HEK293 (cell line): Measurements from ENCODE around the gene OR1D5.

Experiments
- CTCF ChIA-PET: fragments of 350-600 bp; formaldehyde crosslinking; extraction: SDS; loops from one replicate; lab custom pipeline; 2021; ENCODE audit warnings: antibody characterized with exemption; lab: Yijun Ruan, JAX
- POLR2A ChIA-PET: fragments of 300-600 bp; formaldehyde crosslinking; extraction: SDS; loops from one replicate; lab custom pipeline; 2020; ENCODE audit warnings: antibody characterized with exemption, inconsistent platforms; lab: Yijun Ruan, JAX
- H3K27ac ChIP-seq: fragments of 200-500 bp; sonication (Bioruptor generic); 2 replicates; pipeline ENCODE4 v1.5.1; 2014; ENCODE audit warnings: low read depth, low read length, control low read depth, inconsistent platforms; ENCODE audit errors: extremely low read depth
- H3K36me3 ChIP-seq, 2 experiments: fragments of 200-500 bp in 1 of 2; sonication (Bioruptor generic) in 1 of 2; 1 replicate in 1 of 2; 2 replicates in 1 of 2; pipeline ENCODE4 v1.5.1; 2014 to 2017; ENCODE audit warnings: inconsistent platforms in 2 of 2, low read length in 2 of 2; ENCODE audit not compliant: control insufficient read depth in 2 of 2, insufficient read depth in 1 of 2
- H3K4me1 ChIP-seq: fragments of 200-500 bp; sonication (Bioruptor generic); 2 replicates; pipeline ENCODE4 v1.5.1; 2014; ENCODE audit warnings: mild to moderate bottlenecking, low read length, inconsistent platforms; ENCODE audit not compliant: control insufficient read depth, insufficient read depth
- H3K4me3 ChIP-seq: 2 replicates; pipeline ENCODE4 v1.5.1; 2011; ENCODE audit warnings: low read depth, mild to moderate bottlenecking, control low read depth, low read length, moderate library complexity
- H3K9me3 ChIP-seq: fragments of 200-500 bp; sonication (Bioruptor generic); 2 replicates; pipeline ENCODE4 v1.5.1; 2014; ENCODE audit warnings: low read depth, low read length, inconsistent platforms; ENCODE audit not compliant: control insufficient read depth, insufficient read depth
- GLIS2 ChIP-seq: fragments of 450-650 bp; formaldehyde crosslinking; IDR thresholded peaks from 2 replicates; pipeline ENCODE4 v1.5.1; 2016; ENCODE audit warnings: missing biosample characterization, missing genetic modification characterization
- PRDM4 ChIP-seq: fragments of 450-650 bp; formaldehyde crosslinking; IDR thresholded peaks from 2 replicates; pipeline ENCODE4 v1.5.1; 2017; ENCODE audit warnings: missing biosample characterization, missing genetic modification characterization
- SCRT1 ChIP-seq: fragments of 450-650 bp; formaldehyde crosslinking; IDR thresholded peaks from 2 replicates; pipeline ENCODE4 v1.5.1; 2016; ENCODE audit warnings: missing biosample characterization, missing genetic modification characterization, borderline replicate concordance
- SCRT2 ChIP-seq: fragments of 450-650 bp; formaldehyde crosslinking; IDR thresholded peaks from 2 replicates; pipeline ENCODE4 v1.5.1; 2016; ENCODE audit warnings: missing biosample characterization, missing genetic modification characterization
- ZBTB21 ChIP-seq: fragments of 450-650 bp; formaldehyde crosslinking; IDR thresholded peaks from 2 replicates; pipeline ENCODE4 v1.5.1; 2017; ENCODE audit warnings: missing biosample characterization, missing genetic modification characterization
- ZBTB48 ChIP-seq: fragments of 450-650 bp; formaldehyde crosslinking; IDR thresholded peaks from 2 replicates; pipeline ENCODE4 v1.5.1; 2016; ENCODE audit warnings: missing biosample characterization, missing genetic modification characterization
- ZBTB8A ChIP-seq: fragments of 450-650 bp; formaldehyde crosslinking; IDR thresholded peaks from 2 replicates; pipeline ENCODE4 v1.5.1; 2016; ENCODE audit warnings: missing biosample characterization, missing genetic modification characterization
- ZFP37 ChIP-seq: fragments of 450-650 bp; formaldehyde crosslinking; IDR thresholded peaks from 2 replicates; pipeline ENCODE4 v1.5.1; 2016; ENCODE audit warnings: missing biosample characterization, missing genetic modification characterization
- ZIC2 ChIP-seq: fragments of 450-650 bp; formaldehyde crosslinking; IDR thresholded peaks from 2 replicates; pipeline ENCODE4 v1.5.1; 2016; ENCODE audit warnings: missing biosample characterization, missing genetic modification characterization
- ZNF138 ChIP-seq: fragments of 450-650 bp; formaldehyde crosslinking; IDR thresholded peaks from 2 replicates; pipeline ENCODE4 v1.5.1; 2016; ENCODE audit warnings: missing biosample characterization, missing genetic modification characterization, borderline replicate concordance
- ZNF146 ChIP-seq: fragments of 450-650 bp; formaldehyde crosslinking; IDR thresholded peaks from 2 replicates; pipeline ENCODE4 v1.5.1; 2016; ENCODE audit warnings: missing biosample characterization, missing genetic modification characterization
- ZNF202 ChIP-seq: fragments of 450-650 bp; formaldehyde crosslinking; IDR thresholded peaks from 2 replicates; pipeline ENCODE4 v1.5.1; 2016; ENCODE audit warnings: missing biosample characterization, missing genetic modification characterization, borderline replicate concordance
- ZNF223 ChIP-seq: fragments of 450-650 bp; formaldehyde crosslinking; IDR thresholded peaks from 2 replicates; pipeline ENCODE4 v1.5.1; 2016; ENCODE audit warnings: missing biosample characterization, missing genetic modification characterization
- ZNF335 ChIP-seq: fragments of 450-650 bp; formaldehyde crosslinking; conservative IDR thresholded peaks from 2 replicates; pipeline ENCODE4 v1.5.1; 2016; ENCODE audit warnings: missing biosample characterization, missing genetic modification characterization
- ZNF362 ChIP-seq: fragments of 450-650 bp; formaldehyde crosslinking; IDR thresholded peaks from 2 replicates; pipeline ENCODE4 v1.5.1; 2016; ENCODE audit warnings: missing biosample characterization, missing genetic modification characterization
- ZNF37A ChIP-seq: fragments of 450-650 bp; IDR thresholded peaks from 2 replicates; pipeline ENCODE4 v1.5.1; 2018; ENCODE audit warnings: missing biosample characterization, missing genetic modification characterization
- ZNF449 ChIP-seq: fragments of 450-650 bp; formaldehyde crosslinking; IDR thresholded peaks from 2 replicates; pipeline ENCODE4 v1.5.1; 2017; ENCODE audit warnings: missing biosample characterization, mild to moderate bottlenecking, missing genetic modification characterization, moderate library complexity
- ZNF544 ChIP-seq: fragments of 450-650 bp; formaldehyde crosslinking; IDR thresholded peaks from 2 replicates; pipeline ENCODE4 v1.5.0; 2017; ENCODE audit warnings: missing biosample characterization, missing genetic modification characterization
- ZNF585B ChIP-seq: fragments of 450-650 bp; formaldehyde crosslinking; IDR thresholded peaks from 2 replicates; pipeline ENCODE4 v1.5.1; 2016; ENCODE audit warnings: missing biosample characterization, missing genetic modification characterization
- ZNF701 ChIP-seq: fragments of 450-650 bp; formaldehyde crosslinking; IDR thresholded peaks from 2 replicates; pipeline ENCODE4 v1.5.1; 2016; ENCODE audit warnings: missing biosample characterization, missing genetic modification characterization
- ZNF747 ChIP-seq: fragments of 450-650 bp; formaldehyde crosslinking; IDR thresholded peaks from 2 replicates; pipeline ENCODE4 v1.5.1; 2016; ENCODE audit warnings: missing biosample characterization, missing genetic modification characterization
- ZNF777 ChIP-seq: fragments of 450-650 bp; formaldehyde crosslinking; IDR thresholded peaks from 2 replicates; pipeline ENCODE4 v1.5.1; 2017; ENCODE audit warnings: missing biosample characterization, missing genetic modification characterization, borderline replicate concordance
- ZNF843 ChIP-seq: fragments of 450-650 bp; formaldehyde crosslinking; IDR thresholded peaks from 2 replicates; pipeline ENCODE4 v1.5.1; 2016; ENCODE audit warnings: missing biosample characterization, missing genetic modification characterization
- ZXDB ChIP-seq: fragments of 450-650 bp; formaldehyde crosslinking; IDR thresholded peaks from 2 replicates; pipeline ENCODE4 v1.5.1; 2016; ENCODE audit warnings: missing biosample characterization, missing genetic modification characterization

OR1D5 gene

GRCh38 chr17:3037259-3037658 is 26.1 kb downstream of the OR1D5 start (continued):
- TF ChIP-seq ZNF449 (tag by site-specific recombination) = no peak
- TF ChIP-seq ZNF146 = no peak
- TF ChIP-seq, all 188 proteins: peak for 0

GRCh38 chr17:3036800-3037199 is 26.6 kb downstream of the OR1D5 start:
- no peaks in the 10 kb centered on the region for H3K9me3 ChIP-seq
- no peaks in the 10 kb centered on the region for H3K36me3 ChIP-seq
- ChIA-PET POLR2A (interaction anchor here (0.6 kb wide), 1 partner anchor 707 kb away, joined by 4 read pairs; no protein-coding TSS in a partner anchor), CTCF (no interaction called here)
- TF ChIP-seq ZNF362 (tag by site-specific recombination) (no peak), ZNF544 (tag by site-specific recombination) (no peak), ZNF747 (tag by site-specific recombination) (no peak), ZNF843 (tag by site-specific recombination) (no peak), ZNF37A (tag by site-specific recombination) (no peak), ZIC2 (tag by site-specific recombination) (no peak)
- no peak overlapping the region for H3K27ac ChIP-seq
- no peak overlapping the region for H3K4me3 ChIP-seq
- H3K4me1 ChIP-seq = no peaks in the 10 kb centered on the region

- Histone ChIP-seq H3K9me3 (no peaks in the 10 kb centered on the region), H3K4me3 (no peak overlapping the region), H3K27ac (no peak overlapping the region), H3K36me3 (peaks cover 0 to under 1% of the 10 kb centered on the region in 2 experiments; a peak in 1 of 3 replicates), H3K4me1 (no peaks in the 10 kb centered on the region)
- ChIA-PET CTCF (interaction anchor here (0.6 to 1.3 kb wide), 3 partner anchors 8 to 13 kb away, joined by 3 to 12 read pairs (median 3); no protein-coding TSS in a partner anchor), POLR2A (interaction anchor here (0.5 kb wide), 1 partner anchor 43 kb away, joined by 3 read pairs; no protein-coding TSS in a partner anchor)
- TF ChIP-seq GLIS2 = no peak
- TF ChIP-seq ZBTB21 = no peak
- no peak for TF ChIP-seq ZNF202 (tag by site-specific recombination)
- no peak for TF ChIP-seq SCRT1 (tag by site-specific recombination)
- no peak for TF ChIP-seq SCRT2 (tag by site-specific recombination)
These were observed 27.5 kb downstream of the OR1D5 start for GRCh38 chr17:3035968-3036280.

- no peaks in the 10 kb centered on the region for H3K9me3 ChIP-seq
- CTCF ChIA-PET = interaction anchor here (0.6 to 1.3 kb wide), 3 partner anchors 8 to 14 kb away, joined by 3 to 12 read pairs (median 3); no protein-coding TSS in a partner anchor
- TF ChIP-seq ZNF777 (tag by site-specific recombination) (no peak), ZNF585B (no peak), PRDM4 (tag by site-specific recombination) (no peak), ZNF223 (tag by site-specific recombination) (no peak), ZNF138 (tag by site-specific recombination) (no peak), ZNF335 (tag by site-specific recombination) (no peak), ZNF701 (tag by site-specific recombination) (no peak), ZFP37 (tag by site-specific recombination) (no peak), ZBTB48 (tag by site-specific recombination) (no peak), ZBTB8A (tag by site-specific recombination) (no peak), ZXDB (no peak)
- TF ChIP-seq, all 188 proteins: peak for 0
- Histone ChIP-seq H3K36me3 (peaks cover 0 to 6% of the 10 kb centered on the region in 2 experiments; a peak in 1 of 3 replicates), H3K27ac (no peak overlapping the region), H3K4me3 (no peak overlapping the region), H3K4me1 (no peaks in the 10 kb centered on the region)
- POLR2A ChIA-PET = interaction anchor here (0.5 kb wide), 2 partner anchors 43 to 184 kb away, joined by 3 read pairs; no protein-coding TSS in a partner anchor
These were observed 28.0 kb downstream of the OR1D5 start for GRCh38 chr17:3035256-3035967.
